ENCODE data around the gene HNRNPH2. TPM values are rescaled to one million over a fixed set of nuclear protein-coding genes. Genes with fewer than 3 reads are reported as not detected.

The HNRNPH2 gene
- total and polyA plus RNA-seq, 12 donors = 44.3 to 182 (median 69.9) TPM

DNA sequence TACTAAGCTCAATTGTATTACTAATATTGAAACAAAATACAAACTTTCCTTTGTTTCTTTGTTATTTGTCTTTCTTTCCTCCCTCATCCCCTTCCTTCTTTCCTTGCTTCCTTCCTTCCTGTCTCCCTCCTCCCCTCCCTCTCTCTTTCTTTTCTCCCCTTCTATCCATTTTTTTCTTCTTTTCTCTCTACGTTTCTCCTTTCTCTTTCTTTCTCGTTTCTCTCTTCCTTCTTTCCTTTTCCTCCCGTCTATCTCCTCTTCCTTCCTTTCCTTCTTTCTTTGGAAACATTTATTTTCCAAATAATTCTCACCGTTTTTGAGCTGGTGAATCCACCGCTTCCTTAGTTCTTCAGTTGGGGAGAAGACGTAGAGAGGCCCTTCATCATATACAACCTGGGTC lies 38.3 kb upstream of the HNRNPH2 start:
- no peak overlapping the region for H3K4me3 ChIP-seq
- TF ChIP-seq POLR2A (IDR thresholded peaks at IDR 0.05) = no peak
- TF ChIP-seq, protein P1, sequence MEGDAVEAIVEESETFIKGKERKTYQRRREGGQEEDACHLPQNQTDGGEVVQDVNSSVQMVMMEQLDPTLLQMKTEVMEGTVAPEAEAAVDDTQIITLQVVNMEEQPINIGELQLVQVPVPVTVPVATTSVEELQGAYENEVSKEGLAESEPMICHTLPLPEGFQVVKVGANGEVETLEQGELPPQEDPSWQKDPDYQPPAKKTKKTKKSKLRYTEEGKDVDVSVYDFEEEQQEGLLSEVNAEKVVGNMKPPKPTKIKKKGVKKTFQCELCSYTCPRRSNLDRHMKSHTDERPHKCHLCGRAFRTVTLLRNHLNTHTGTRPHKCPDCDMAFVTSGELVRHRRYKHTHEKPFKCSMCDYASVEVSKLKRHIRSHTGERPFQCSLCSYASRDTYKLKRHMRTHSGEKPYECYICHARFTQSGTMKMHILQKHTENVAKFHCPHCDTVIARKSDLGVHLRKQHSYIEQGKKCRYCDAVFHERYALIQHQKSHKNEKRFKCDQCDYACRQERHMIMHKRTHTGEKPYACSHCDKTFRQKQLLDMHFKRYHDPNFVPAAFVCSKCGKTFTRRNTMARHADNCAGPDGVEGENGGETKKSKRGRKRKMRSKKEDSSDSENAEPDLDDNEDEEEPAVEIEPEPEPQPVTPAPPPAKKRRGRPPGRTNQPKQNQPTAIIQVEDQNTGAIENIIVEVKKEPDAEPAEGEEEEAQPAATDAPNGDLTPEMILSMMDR (IDR thresholded peaks at IDR 0.05) = no peak
- WGBS, 4 donors = 56 to 69% (median 67%) methylated on average over 6 of the region's 6 CpGs
- H3K27ac ChIP-seq = no peak overlapping the region
- intact Hi-C loops (cut with DNase I) = no loop called here
- no peak for DNase-seq
- peaks cover 27% of the 10 kb centered on the region for H3K27me3 ChIP-seq
- H3K36me3 ChIP-seq (replicated peaks in 1 of 2) = no peaks in the 10 kb centered on the region
- no peaks in the 10 kb centered on the region for H3K4me1 ChIP-seq (replicated peaks in 1 of 2)
- no peaks in the 10 kb centered on the region for H3K9me3 ChIP-seq (replicated peaks in 1 of 3)

DNA sequence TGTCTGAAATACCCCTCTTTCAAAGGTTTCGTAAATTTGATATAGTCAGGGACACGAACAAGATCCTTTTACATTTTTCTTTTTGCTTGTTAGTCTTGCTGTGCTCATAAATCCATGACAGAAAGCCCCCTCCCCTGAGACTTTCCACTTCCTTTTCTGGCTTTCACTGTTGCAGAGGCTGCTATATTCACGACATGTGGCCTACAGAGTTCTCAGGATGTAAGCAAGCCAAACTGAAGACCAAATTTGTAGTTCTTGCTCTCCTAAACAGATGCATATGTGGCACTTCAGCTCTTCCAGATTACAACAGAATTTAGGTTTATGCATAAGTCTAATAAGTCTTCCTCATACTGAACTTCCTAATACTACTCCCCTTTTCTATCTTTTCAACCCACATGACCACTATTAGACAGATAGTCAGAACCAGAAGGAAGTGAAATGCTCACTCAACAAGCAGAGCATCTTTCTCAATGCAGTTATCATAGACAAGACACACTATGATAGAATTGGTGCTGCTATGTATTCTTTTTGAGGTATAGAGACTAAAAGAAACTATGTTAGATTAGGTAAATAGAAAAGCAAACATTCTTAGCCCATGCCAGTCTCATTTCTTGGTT lies 37.0 kb upstream of the HNRNPH2 start:
- Histone ChIP-seq H3K9me3 (replicated peaks in 1 of 3) (no peaks in the 10 kb centered on the region), H3K27ac (no peak overlapping the region), H3K27me3 (peaks cover 27% of the 10 kb centered on the region), H3K4me3 (no peak overlapping the region), H3K36me3 (replicated peaks in 1 of 2) (no peaks in the 10 kb centered on the region), H3K4me1 (replicated peaks in 1 of 2) (no peaks in the 10 kb centered on the region)
- intact Hi-C loops (cut with DNase I) = no loop called here
- DNase-seq = no peak
- TF ChIP-seq POLR2A (IDR thresholded peaks at IDR 0.05) = no peak
- TF ChIP-seq, protein P1 (IDR thresholded peaks at IDR 0.05) = no peak
- WGBS, 4 donors = 39 to 63% (median 50%) methylated on average over 3 of the region's 3 CpGs

DNA sequence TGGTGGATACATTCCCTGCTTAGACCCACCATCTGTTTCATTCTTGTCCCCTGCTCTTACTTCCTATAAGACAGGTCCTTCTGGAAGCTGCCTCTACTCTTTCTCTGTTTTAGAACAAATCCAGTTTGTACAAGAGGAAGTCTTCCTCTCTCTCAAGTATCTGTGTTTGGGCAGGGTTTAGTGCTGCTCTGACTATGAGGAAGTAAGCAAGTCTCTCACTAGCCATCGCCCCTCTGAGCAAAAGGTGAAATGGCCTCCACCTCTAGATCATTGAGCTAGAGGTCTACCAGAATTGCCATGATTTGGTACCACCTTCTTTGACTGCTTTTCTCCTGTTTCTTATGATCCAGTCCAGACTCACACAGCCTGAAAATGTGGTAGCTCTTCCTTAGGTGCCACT lies 30.5 kb upstream of the HNRNPH2 start:
- intact Hi-C loops (cut with DNase I) = no loop called here

DNA sequence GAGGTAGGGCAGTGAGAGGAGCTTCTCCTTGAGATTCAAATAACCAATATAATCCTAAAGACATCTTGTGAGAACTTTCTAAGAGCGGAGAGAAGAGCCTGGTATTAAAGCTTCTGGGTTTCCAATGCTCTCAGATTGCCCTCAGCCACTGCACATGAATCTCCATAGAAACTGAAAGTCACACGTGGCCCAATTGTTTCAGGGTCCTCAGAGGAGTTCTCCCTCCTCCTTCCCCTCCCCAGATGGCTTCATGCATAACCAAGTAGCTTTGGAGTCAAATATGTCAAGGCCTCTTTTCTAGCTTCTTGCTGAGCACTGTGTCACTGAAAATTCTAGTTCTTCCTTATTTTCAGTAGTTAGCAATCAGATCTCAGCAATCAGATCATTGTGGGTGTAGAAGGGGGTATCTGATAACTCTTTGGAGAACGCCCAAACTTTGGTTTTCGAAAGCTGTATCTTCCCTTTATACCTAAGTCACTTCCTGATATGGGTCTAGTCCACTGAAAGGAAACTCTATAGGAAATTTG lies 24.3 kb upstream of the HNRNPH2 start:
- no peak for DNase-seq
- WGBS, 4 donors = 51 to 64% (median 57%) methylated on average over 3 to 4 of the region's 4 CpGs
- no peaks in the 10 kb centered on the region for H3K36me3 ChIP-seq (replicated peaks in 1 of 2)
- no peak overlapping the region for H3K4me3 ChIP-seq
- H3K27me3 ChIP-seq = no peaks in the 10 kb centered on the region
- TF ChIP-seq, protein P1 (IDR thresholded peaks at IDR 0.05) = no peak
- no peak for TF ChIP-seq POLR2A (IDR thresholded peaks at IDR 0.05)
- intact Hi-C loops (cut with DNase I) = no loop called here
- no peaks in the 10 kb centered on the region for H3K4me1 ChIP-seq (replicated peaks in 1 of 2)
- no peak overlapping the region for H3K27ac ChIP-seq
- H3K9me3 ChIP-seq (replicated peaks in 1 of 3) = no peaks in the 10 kb centered on the region

More for the DNA sequence above, 30.5 kb upstream of the HNRNPH2 start:
- Histone ChIP-seq H3K9me3 (replicated peaks in 1 of 3) (no peaks in the 10 kb centered on the region), H3K4me3 (no peak overlapping the region), H3K27ac (no peak overlapping the region), H3K27me3 (peaks cover 5% of the 10 kb centered on the region), H3K36me3 (replicated peaks in 1 of 2) (no peaks in the 10 kb centered on the region), H3K4me1 (replicated peaks in 1 of 2) (no peaks in the 10 kb centered on the region)
- TF ChIP-seq POLR2A (IDR thresholded peaks at IDR 0.05) = no peak
- TF ChIP-seq, protein P1 (IDR thresholded peaks at IDR 0.05) = no peak
- DNase-seq = no peak
- WGBS, 4 donors = 42 to 74% (median 51%) methylated on average over 1 of the region's 1 CpG

All from adrenal gland (tissue), 12 donors.